HT-29 (cell line): ENCODE results near the gene STON2. TPM values are rescaled to one million over a fixed set of nuclear protein-coding genes. Genes with fewer than 3 reads are reported as not detected.
"Not testable (repeated sequence)": the region's sequence is repeated elsewhere in the genome, so short reads cannot be mapped to it uniquely, and the experiment has no call there.

Source experiments
- DNase-seq: peaks from one replicate; pipeline ENCODE4 v3.0.0-alpha.2; 2015; ENCODE audit warnings: low spot score
- total RNA-seq: library from RNA; depleted of rRNA; stranded (reverse); fragments of >200 nt; shearing (Covaris generic); gene quantifications from 2 replicates; pipeline ENCODE4 v1.2.3, GENCODE V29; 2014

Gene STON2
- total RNA-seq, 1 experiment from 2014 or later, result 1.6 TPM

GRCh38 chr14:81385419-81385818 lies 14.7 kb downstream of the STON2 start:
- DNase-seq, result no peak

- DNase-seq, result no peak
Measured at GRCh38 chr14:81384900-81385299, 15.2 kb downstream of the STON2 start.

GRCh38 chr14:81382517-81383225 lies 17.5 kb downstream of the STON2 start:
- DNase-seq, result peak; percentile 9

DNA sequence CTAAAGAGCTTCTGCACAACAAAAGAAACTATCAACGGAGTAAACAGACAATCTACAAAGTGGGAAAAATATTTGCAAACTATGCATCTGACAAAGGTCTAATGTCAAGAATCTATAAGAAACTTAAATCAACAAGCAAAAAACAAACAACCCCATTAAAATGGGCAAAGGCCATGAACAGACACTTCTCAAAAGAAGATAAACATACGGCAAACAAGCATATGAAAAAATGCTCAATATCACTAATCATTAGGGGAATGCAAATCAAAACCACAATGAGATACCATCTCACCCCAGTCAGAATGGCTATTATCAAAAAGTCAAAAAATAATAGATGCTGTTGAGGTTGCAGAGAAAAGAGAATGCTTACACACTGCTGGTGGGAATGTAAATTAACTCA lies 20.1 kb downstream of the STON2 start:
- DNase-seq, result not testable (repeated sequence)

- DNase-seq, result no peak
Measured at GRCh38 chr14:81371802-81372201, 28.3 kb downstream of the STON2 start.

- DNase-seq, result no peak
Measured at GRCh38 chr14:81367563-81367962, 32.6 kb downstream of the STON2 start.

- no peak for DNase-seq
Measured at GRCh38 chr14:81366884-81367283, 33.2 kb downstream of the STON2 start.

GRCh38 chr14:81366214-81366613 lies 33.9 kb downstream of the STON2 start:
- DNase-seq, result no peak

DNA sequence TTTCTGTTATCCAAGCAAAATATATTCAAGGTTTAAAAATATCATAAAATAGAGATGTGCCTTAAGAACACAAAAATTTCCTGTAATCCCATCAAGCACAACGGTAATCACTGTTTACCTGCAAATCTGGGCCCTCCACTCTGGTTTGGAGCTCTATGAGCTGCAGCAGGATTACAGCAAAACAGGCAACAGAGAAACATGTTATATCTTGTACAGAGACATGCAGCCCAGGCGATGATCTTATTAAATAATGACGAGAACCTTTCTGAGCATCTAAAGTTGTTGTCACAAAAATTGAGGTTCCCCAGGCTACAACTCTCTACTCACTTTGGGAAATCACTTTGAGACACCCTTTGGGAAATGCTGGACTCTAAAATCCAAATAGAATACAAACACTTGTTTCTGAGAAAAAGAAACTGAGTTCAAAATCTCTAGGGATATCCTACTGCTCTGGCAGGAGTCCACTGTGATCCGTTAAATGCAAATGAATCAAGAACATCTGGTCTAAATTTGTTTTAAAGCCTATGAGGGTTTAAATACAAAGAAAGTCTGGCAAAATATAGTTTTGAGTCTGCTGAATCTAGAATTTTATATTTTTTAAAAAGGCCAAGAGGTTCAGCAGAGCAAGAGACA lies 36.3 kb downstream of the STON2 start:
- DNase-seq, result no peak

GRCh38 chr14:81353691-81354323 lies 46.3 kb downstream of the STON2 start:
- no peak for DNase-seq

- DNase-seq, result no peak
Measured at GRCh38 chr14:81352413-81352812, 47.7 kb downstream of the STON2 start.

GRCh38 chr14:81351205-81351604 lies 48.9 kb downstream of the STON2 start:
- no peak for DNase-seq

DNA sequence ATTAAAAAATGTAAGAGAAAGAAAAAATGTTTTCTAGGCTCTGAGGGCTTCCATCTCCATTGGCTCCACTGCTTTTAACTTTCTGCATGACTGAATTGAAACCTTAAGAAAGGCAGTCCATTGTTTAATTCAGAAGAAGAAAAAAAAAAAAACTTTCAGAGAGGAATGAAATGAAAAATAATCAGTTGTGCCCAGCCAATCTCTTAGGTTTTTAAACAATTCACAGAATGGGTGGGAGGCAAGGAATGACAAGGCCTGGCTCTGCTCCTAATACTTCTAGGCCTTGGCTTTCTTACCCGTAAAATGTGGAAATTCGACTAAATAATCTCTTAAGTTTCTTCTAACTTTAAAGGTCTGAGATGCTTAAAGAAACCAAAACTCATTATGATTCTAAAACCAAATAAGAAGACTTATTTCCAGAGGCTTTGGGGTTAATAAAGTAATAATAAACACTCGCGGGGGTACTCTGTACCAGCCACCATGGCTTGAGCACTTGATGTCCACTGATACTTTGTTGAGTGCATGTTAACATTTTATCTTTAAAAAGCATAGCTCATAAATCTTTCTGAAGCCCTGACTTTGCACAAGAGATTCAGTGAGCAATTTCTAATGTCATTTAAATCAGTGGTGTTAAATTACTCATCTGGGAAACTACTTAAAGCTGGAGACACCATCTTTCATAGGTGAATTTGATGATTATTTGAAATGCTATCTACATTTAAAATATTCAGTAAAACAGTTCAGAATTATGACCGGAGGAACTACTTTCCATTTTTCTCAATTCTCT lies 49.6 kb downstream of the STON2 start:
- DNase-seq, result no peak

- no peak for DNase-seq
Measured at GRCh38 chr14:81348061-81348460, 52.1 kb downstream of the STON2 start.

DNA sequence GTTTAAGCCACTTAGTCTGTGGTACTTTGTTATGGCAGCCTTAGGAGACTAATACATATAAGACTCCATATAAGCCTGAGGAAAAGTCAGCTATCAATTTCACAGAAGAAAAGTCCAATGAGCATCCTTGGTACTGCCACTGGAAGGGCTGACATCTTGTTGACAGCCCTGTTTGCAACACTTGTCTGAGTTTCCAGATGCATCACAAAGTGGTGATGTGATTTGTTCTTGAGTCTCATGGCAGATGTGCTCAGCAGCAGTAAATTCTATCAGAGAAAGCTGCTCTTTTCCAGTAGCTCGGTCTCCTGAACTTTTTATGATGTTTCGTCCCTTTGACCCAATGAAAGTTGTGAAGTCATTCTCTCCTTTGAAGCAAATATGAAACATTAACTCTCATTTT lies 54.3 kb downstream of the STON2 start:
- no peak for DNase-seq

DNA sequence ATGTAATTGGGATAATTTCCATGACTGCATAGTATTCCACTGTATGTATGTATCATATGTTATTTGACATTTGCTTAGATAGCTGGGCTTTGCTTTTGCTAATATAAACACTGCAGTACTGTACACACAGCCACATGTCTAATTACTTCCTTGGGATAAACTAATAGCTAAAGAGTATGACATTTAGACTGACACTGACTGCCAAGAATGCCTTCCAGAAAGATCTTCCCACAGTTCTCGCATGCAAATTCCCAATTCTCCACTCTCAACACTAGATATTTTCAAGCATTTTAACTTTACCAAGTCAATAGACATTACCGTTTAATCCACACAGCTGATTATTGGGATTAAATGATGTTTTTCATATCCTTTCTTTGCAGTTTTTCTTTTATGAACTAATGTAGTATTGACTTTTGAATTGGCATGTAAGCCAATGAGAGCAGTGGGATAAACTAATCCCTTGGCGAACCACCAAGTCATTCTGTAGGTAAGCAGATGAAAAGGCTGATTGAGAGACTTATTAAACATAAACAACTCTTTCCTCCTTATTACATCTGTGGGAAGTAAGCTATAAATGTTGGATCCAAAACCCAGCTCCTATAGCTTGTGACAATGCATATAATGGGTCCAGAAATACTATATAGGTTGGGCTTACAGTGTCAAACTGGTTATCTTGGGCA lies 55.5 kb downstream of the STON2 start:
- DNase-seq, result no peak

DNA sequence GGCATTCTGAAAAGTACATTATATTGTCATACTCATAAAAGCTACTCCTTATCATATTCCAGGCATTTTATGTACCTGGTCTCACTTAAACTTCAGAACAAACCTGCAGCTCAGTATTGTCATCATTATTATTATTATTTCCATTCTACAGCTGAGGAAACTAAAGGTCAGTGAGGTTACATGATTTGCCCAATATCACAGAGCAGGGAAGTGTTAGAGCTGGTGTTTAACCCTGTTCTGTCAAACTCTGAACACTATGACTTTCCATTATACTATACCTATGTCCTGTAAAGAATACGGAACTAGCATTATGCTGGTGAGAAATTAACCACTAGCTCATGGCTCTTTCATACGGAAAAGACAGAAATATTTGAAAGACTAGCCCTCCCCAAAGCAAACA lies 56.4 kb downstream of the STON2 start:
- DNase-seq, result no peak

DNA sequence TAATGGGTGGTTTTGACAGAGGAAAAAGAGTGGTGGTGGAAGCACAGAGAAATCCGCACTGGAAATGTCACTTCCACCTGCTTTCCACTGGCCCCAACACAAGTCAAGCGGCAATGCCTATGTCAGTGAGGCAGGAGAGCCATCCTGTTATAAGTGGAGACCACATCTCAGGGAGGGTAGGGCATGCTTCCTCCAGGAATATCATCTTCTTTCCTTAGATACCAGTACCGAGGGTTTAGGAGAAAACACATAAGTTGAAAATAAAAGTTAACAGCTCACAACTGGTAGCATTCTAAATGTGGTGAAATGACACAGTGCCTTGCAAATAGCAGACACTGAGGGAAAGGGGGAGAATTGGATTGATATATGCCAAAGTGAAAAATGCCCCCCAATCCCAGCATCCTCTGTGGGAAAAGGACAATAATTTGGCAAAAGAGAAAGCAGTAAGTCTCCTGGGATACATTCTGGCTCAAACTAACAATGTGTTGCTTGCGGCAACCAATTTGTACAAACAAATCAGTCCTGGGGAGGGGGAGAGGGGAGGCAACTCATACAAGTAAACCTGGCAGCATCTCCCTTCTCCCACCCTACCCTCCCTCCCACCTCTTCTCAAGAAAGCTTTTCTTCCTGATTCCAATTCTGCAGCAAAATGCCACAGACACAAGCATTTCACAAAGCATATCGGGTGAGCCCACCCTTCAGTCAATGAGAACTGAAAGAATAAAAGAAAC lies 57.1 kb downstream of the STON2 start:
- no peak for DNase-seq

DNA sequence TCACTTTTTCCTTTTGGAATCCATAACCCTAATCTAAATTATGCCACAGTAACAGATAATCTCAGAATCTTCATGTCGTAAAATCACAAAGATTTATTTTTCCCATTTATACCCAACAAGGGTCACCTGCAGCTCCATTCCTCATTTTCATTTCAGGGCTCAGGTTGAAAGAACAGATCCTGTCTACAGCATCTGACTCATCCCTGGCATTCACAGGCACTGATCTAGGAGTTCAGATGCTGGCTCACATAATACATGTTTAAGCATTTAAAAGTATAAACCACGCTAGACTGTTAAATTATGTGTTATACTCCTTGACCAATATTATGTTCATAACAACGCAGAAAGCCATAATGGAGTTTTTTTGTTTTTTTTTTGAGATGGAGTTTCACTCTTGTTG lies 58.3 kb downstream of the STON2 start:
- no peak for DNase-seq

GRCh38 chr14:81341370-81341769 lies 58.8 kb downstream of the STON2 start:
- no peak for DNase-seq

DNA sequence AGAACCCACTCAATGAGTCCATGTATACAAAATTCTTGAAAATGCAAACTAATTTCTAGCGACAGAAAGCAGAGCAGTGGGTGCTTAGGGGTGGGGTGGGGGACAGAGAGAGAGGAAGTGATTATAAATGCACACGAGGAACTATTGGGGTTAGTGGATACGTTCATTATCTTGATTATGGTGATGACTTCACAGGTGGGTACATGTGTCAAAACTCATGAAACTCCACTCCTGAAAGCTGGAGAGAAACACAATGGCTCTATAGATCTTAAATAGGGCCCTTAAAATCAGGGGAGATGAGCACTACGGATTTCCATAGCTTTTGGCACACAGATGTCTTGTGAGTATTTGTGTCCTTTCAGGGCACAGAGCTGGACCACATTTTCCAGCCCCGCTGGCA lies 59.9 kb downstream of the STON2 start:
- no peak for DNase-seq
